Measurements from ENCODE around the gene TAF4. TPM values are rescaled to one million over a fixed set of nuclear protein-coding genes. Genes with fewer than 3 reads are reported as not detected.

The TAF4 gene
- total and polyA plus RNA-seq, 2 of the 13 experiments (the other 11 are each of a cell fraction or from before 2014, with no cell fraction given), result 5.9 to 12.0 TPM

GRCh38 chr20:61956396-61957342 is 109.0 kb downstream of the TAF4 start (continued):
- TF ChIP-seq RCOR2 (CRISPR knock-in tag; IDR thresholded peaks at IDR 0.05) (no peak), SOX13 (IDR thresholded peaks at IDR 0.05) (no peak), SOX13 (CRISPR knock-in tag; conservative IDR thresholded peaks at IDR 0.05 in 1 of 2, IDR thresholded peaks at IDR 0.05 in 1 of 2) (peak in 1 of 2 experiments; percentile 54; a peak in 1 of 4 replicates), ZBTB21 (CRISPR knock-in tag; IDR thresholded peaks at IDR 0.05) (peak; percentile 94), STAT5B (CRISPR knock-in tag; IDR thresholded peaks at IDR 0.05) (no peak), KLF13 (CRISPR knock-in tag; IDR thresholded peaks at IDR 0.05) (no peak), MEIS1 (CRISPR knock-in tag; IDR thresholded peaks at IDR 0.05; ENCODE audit: borderline replicate concordance) (0 out of 2 replicates have a peak, but pooled peaks have one; percentile 55), ZNF678 (CRISPR knock-in tag; IDR thresholded peaks at IDR 0.05) (no peak), GLMP (CRISPR knock-in tag; IDR thresholded peaks at IDR 0.05; ENCODE audit: borderline replicate concordance) (no peak)
- TF ChIP-seq, protein P1, sequence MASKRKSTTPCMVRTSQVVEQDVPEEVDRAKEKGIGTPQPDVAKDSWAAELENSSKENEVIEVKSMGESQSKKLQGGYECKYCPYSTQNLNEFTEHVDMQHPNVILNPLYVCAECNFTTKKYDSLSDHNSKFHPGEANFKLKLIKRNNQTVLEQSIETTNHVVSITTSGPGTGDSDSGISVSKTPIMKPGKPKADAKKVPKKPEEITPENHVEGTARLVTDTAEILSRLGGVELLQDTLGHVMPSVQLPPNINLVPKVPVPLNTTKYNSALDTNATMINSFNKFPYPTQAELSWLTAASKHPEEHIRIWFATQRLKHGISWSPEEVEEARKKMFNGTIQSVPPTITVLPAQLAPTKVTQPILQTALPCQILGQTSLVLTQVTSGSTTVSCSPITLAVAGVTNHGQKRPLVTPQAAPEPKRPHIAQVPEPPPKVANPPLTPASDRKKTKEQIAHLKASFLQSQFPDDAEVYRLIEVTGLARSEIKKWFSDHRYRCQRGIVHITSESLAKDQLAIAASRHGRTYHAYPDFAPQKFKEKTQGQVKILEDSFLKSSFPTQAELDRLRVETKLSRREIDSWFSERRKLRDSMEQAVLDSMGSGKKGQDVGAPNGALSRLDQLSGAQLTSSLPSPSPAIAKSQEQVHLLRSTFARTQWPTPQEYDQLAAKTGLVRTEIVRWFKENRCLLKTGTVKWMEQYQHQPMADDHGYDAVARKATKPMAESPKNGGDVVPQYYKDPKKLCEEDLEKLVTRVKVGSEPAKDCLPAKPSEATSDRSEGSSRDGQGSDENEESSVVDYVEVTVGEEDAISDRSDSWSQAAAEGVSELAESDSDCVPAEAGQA (IDR thresholded peaks at IDR 0.05; ENCODE audit: low read depth), result peak; percentile 80; the same call in 1 of the 2 replicates
- TF ChIP-seq, protein P1 (CRISPR knock-in tag; IDR thresholded peaks at IDR 0.05; ENCODE audit: borderline replicate concordance), result no peak
- TF ChIP-seq, protein P2, sequence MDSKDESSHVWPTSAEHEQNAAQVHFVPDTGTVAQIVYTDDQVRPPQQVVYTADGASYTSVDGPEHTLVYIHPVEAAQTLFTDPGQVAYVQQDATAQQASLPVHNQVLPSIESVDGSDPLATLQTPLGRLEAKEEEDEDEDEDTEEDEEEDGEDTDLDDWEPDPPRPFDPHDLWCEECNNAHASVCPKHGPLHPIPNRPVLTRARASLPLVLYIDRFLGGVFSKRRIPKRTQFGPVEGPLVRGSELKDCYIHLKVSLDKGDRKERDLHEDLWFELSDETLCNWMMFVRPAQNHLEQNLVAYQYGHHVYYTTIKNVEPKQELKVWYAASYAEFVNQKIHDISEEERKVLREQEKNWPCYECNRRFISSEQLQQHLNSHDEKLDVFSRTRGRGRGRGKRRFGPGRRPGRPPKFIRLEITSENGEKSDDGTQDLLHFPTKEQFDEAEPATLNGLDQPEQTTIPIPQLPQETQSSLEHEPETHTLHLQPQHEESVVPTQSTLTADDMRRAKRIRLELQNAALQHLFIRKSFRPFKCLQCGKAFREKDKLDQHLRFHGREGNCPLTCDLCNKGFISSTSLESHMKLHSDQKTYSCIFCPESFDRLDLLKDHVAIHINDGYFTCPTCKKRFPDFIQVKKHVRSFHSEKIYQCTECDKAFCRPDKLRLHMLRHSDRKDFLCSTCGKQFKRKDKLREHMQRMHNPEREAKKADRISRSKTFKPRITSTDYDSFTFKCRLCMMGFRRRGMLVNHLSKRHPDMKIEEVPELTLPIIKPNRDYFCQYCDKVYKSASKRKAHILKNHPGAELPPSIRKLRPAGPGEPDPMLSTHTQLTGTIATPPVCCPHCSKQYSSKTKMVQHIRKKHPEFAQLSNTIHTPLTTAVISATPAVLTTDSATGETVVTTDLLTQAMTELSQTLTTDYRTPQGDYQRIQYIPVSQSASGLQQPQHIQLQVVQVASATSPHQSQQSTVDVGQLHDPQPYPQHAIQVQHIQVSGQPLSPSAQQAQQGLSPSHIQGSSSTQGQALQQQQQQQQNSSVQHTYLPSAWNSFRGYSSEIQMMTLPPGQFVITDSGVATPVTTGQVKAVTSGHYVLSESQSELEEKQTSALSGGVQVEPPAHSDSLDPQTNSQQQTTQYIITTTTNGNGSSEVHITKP (CRISPR knock-in tag; IDR thresholded peaks at IDR 0.05; ENCODE audit: low read depth), result no peak
- TF ChIP-seq, protein P3, sequence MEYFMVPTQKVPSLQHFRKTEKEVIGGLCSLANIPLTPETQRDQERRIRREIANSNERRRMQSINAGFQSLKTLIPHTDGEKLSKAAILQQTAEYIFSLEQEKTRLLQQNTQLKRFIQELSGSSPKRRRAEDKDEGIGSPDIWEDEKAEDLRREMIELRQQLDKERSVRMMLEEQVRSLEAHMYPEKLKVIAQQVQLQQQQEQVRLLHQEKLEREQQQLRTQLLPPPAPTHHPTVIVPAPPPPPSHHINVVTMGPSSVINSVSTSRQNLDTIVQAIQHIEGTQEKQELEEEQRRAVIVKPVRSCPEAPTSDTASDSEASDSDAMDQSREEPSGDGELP (IDR thresholded peaks at IDR 0.05; ENCODE audit: borderline replicate concordance, low read depth), result peak; percentile 31; the same call in 1 of the 2 replicates

Measured in HepG2 (cell line).